ENCODE data around the gene POLR2M. TPM values are rescaled to one million over a fixed set of nuclear protein-coding genes. Genes with fewer than 3 reads are reported as not detected.

Gene POLR2M
- total RNA-seq, 2 experiments from 2014 or later: 84.1 to 86.5 TPM

DNA sequence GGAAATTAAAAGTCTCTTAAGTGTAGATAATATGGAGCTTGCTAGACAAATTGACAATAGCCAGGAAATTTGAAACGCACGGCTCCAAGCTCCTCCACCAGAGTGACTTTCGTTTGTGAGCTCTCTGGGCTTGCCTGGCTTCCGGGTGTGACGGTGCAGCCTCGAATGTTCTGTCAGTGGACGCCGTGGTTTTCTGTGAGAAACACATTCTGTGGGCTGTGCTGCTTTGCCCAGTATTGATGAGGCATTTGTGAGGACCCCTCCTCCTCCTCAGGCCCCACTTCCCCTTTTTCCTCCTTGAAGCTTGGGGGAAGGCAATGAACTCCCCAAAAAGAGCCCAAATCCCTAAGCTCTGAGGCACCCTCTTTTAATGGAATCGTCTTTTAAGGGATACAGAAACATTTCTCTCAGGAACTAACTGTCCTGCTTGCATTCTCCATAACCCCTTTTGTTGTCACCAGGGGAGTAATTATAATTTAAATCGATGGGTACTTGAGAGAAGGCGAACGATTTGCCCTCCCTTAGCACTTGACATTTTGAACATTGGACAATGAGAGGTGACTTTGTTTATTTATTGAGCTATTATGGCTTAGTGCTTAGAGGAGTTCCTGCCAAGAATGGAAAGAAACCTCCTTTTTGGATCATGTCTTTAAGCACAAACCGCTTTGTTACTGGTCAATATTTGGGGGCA is 40.8 kb downstream of the POLR2M start:
- Mint-ChIP-seq H3K9me3 (no peaks in the 10 kb centered on the region), H3K36me3 (no peaks in the 10 kb centered on the region), H3K27ac (no peak overlapping the region), H3K27me3 (no peaks in the 10 kb centered on the region), H3K4me1 (ENCODE audit: low read depth) (no peaks in the 10 kb centered on the region), H3K4me3 (no peak overlapping the region)
- ChIA-PET CTCF (interaction anchor here (1.0 to 3.2 kb wide), 4 partner anchors 12 to 319 kb away, joined by 3 to 20 read pairs (median 4); no protein-coding TSS in a partner anchor), POLR2A (no interaction called here)
- DNase-seq: peak; percentile 11
- intact Hi-C loops (cut with micrococcal nuclease): loop anchor here (10.0 kb wide), 1 partner anchor 317 kb away; the partner anchor contains the start of gene ALDH1A2

GRCh38 chr15:57751177-57751800 is 44.8 kb downstream of the POLR2M start:
- Mint-ChIP-seq H3K9me3 (no peaks in the 10 kb centered on the region), H3K36me3 (no peaks in the 10 kb centered on the region), H3K4me3 (no peak overlapping the region), H3K27me3 (no peaks in the 10 kb centered on the region), H3K4me1 (ENCODE audit: low read depth) (no peaks in the 10 kb centered on the region), H3K27ac (no peak overlapping the region)
- ChIA-PET POLR2A (no interaction called here), CTCF (interaction anchor here (0.5 to 3.8 kb wide), 11 partner anchors 10 to 1611 kb away, joined by 3 to 41 read pairs (median 4); partner anchors contain the start of gene ALDH1A2)
- intact Hi-C loops (cut with micrococcal nuclease): loop anchor here (2.0 kb wide), 1 partner anchor 110 kb away; no protein-coding TSS in a partner anchor
- no peak for DNase-seq

- H3K4me1 Mint-ChIP-seq (ENCODE audit: low read depth): no peaks in the 10 kb centered on the region
- H3K27me3 Mint-ChIP-seq: no peaks in the 10 kb centered on the region
- no peak overlapping the region for H3K4me3 Mint-ChIP-seq
- no peak for DNase-seq
- ChIA-PET CTCF (interaction anchor here (1.0 to 2.0 kb wide), 2 partner anchors 314 to 430 kb away, joined by 3 to 4 read pairs; partner anchors contain the start of gene ALDH1A2), POLR2A (no interaction called here)
- intact Hi-C loops (cut with micrococcal nuclease): no loop called here
- no peak overlapping the region for H3K27ac Mint-ChIP-seq
- H3K9me3 Mint-ChIP-seq: no peaks in the 10 kb centered on the region
- H3K36me3 Mint-ChIP-seq: no peaks in the 10 kb centered on the region
Observed at GRCh38 chr15:57752436-57752835, 45.9 kb downstream of the POLR2M start.

- Mint-ChIP-seq H3K27me3 (no peaks in the 10 kb centered on the region), H3K4me1 (ENCODE audit: low read depth) (no peaks in the 10 kb centered on the region), H3K9me3 (no peaks in the 10 kb centered on the region), H3K36me3 (no peaks in the 10 kb centered on the region), H3K4me3 (no peak overlapping the region), H3K27ac (no peak overlapping the region)
- POLR2A ChIA-PET: no interaction called here
- CTCF ChIA-PET: interaction anchor here (1.0 to 2.0 kb wide), 2 partner anchors 313 to 430 kb away, joined by 3 to 4 read pairs; partner anchors contain the start of gene ALDH1A2
- intact Hi-C loops (cut with micrococcal nuclease): no loop called here
- no peak for DNase-seq
Observed at GRCh38 chr15:57752840-57753239, 46.3 kb downstream of the POLR2M start.

- ChIA-PET CTCF (no interaction called here), POLR2A (no interaction called here)
- no peak for DNase-seq
- H3K27me3 Mint-ChIP-seq: no peaks in the 10 kb centered on the region
- no peaks in the 10 kb centered on the region for H3K9me3 Mint-ChIP-seq
- H3K36me3 Mint-ChIP-seq: no peaks in the 10 kb centered on the region
- intact Hi-C loops (cut with micrococcal nuclease): no loop called here
- no peak overlapping the region for H3K27ac Mint-ChIP-seq
- no peak overlapping the region for H3K4me3 Mint-ChIP-seq
- H3K4me1 Mint-ChIP-seq (ENCODE audit: low read depth): no peaks in the 10 kb centered on the region
Observed at GRCh38 chr15:57756466-57756865, 50.0 kb downstream of the POLR2M start.

GRCh38 chr15:57758560-57758959 is 52.0 kb downstream of the POLR2M start:
- Mint-ChIP-seq H3K4me1 (ENCODE audit: low read depth) (no peaks in the 10 kb centered on the region), H3K27me3 (no peaks in the 10 kb centered on the region), H3K9me3 (no peaks in the 10 kb centered on the region), H3K36me3 (no peaks in the 10 kb centered on the region), H3K4me3 (no peak overlapping the region), H3K27ac (no peak overlapping the region)
- no peak for DNase-seq
- POLR2A ChIA-PET: no interaction called here
- CTCF ChIA-PET: interaction anchor here (1.3 kb wide), 1 partner anchor 11 kb away, joined by 3 read pairs; no protein-coding TSS in a partner anchor
- intact Hi-C loops (cut with micrococcal nuclease): no loop called here

DNA sequence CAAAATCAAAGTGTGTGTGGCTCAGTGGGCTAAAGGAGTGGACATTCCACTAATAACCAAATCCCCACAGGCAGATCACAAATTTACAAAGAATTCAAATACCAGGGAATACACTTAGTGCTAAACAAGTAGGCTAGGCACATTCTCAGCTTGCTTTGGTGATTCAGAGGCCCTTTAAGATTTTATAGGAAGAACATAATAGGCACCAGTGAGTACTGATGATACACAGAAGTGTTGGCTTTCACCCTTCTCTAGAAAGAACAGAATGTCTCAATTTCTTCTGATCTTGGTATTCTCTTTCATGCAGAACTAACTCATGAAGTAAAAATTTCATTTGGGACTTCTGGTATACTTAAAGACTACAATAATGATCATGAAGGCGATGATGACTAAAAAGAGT is 55.0 kb downstream of the POLR2M start:
- Mint-ChIP-seq H3K4me3 (no peak overlapping the region), H3K27ac (no peak overlapping the region), H3K9me3 (no peaks in the 10 kb centered on the region), H3K36me3 (no peaks in the 10 kb centered on the region), H3K4me1 (ENCODE audit: low read depth) (no peaks in the 10 kb centered on the region), H3K27me3 (no peaks in the 10 kb centered on the region)
- ChIA-PET POLR2A (no interaction called here), CTCF (interaction anchor here (1.5 to 1.6 kb wide), 2 partner anchors 10 to 28 kb away, joined by 4 to 5 read pairs; no protein-coding TSS in a partner anchor)
- intact Hi-C loops (cut with micrococcal nuclease): no loop called here
- DNase-seq: no peak

DNA sequence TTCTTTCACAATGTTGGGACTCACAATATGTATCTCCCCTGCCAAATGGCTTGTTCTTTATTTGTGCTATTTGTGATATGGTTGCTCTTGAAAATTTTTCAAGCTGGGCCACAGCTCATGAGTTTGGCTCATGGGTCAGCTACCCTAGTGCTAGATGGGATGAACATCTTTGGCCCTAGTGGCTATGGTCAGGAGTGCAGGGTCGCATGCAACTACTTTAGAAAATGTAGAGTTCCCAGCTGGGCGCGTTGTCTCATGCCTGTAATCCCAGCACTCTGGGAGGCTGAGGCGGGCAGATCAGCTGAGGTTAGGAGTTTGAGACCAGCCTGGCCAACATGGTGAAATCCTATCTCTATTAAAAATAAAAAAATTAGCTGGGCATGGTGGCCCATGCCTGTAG is 55.8 kb downstream of the POLR2M start:
- no peaks in the 10 kb centered on the region for H3K27me3 Mint-ChIP-seq
- ChIA-PET CTCF (interaction anchor here (1.5 to 1.6 kb wide), 2 partner anchors 11 to 29 kb away, joined by 4 to 5 read pairs; no protein-coding TSS in a partner anchor), POLR2A (no interaction called here)
- no peaks in the 10 kb centered on the region for H3K9me3 Mint-ChIP-seq
- intact Hi-C loops (cut with micrococcal nuclease): no loop called here
- H3K36me3 Mint-ChIP-seq: no peaks in the 10 kb centered on the region
- H3K4me3 Mint-ChIP-seq: no peak overlapping the region
- H3K27ac Mint-ChIP-seq: no peak overlapping the region
- peaks cover 2% of the 10 kb centered on the region for H3K4me1 Mint-ChIP-seq (ENCODE audit: low read depth)
- DNase-seq: no peak

GRCh38 chr15:57763176-57763964 is 56.9 kb downstream of the POLR2M start:
- H3K4me1 Mint-ChIP-seq (ENCODE audit: low read depth): peaks cover 10% of the 10 kb centered on the region
- no peaks in the 10 kb centered on the region for H3K36me3 Mint-ChIP-seq
- no peak for DNase-seq
- no peak overlapping the region for H3K4me3 Mint-ChIP-seq
- H3K27me3 Mint-ChIP-seq: no peaks in the 10 kb centered on the region
- intact Hi-C loops (cut with micrococcal nuclease): no loop called here
- ChIA-PET CTCF (interaction anchor here (1.5 kb wide), 1 partner anchor 30 kb away, joined by 5 read pairs; no protein-coding TSS in a partner anchor), POLR2A (no interaction called here)
- no peak overlapping the region for H3K27ac Mint-ChIP-seq
- H3K9me3 Mint-ChIP-seq: no peaks in the 10 kb centered on the region

Other genes starting within 250 kb of the POLR2M start
- under 1 TPM; 0.55 to 0.63 TPM for gene MYZAP, start 114.8 kb upstream of the POLR2M start, total RNA-seq